Natural killer cell (primary cell): Measurements from ENCODE around the gene RTL1. TPM values are rescaled to one million over a fixed set of nuclear protein-coding genes. Genes with fewer than 3 reads are reported as not detected.

ENCODE experiments used
- ATAC-seq, 3 donors: fragments of 150-1000 bp in 2 of 3; fragments of 200-7000 bp in 1 of 3; cut with Tn5 transposase; 1 replicate in 1 of 3; 2 replicates in 2 of 3; pipeline ENCODE4 v1.10.0; 2021; ENCODE audit warnings: mild to moderate bottlenecking in 2 of 3, moderate library complexity in 2 of 3
- DNase-seq, 2 donors: peaks; one replicate each; pipeline versions ENCODE4 v3.0.0 to v3.0.0-alpha.2; 2013 to 2021; ENCODE audit warnings: mixed read lengths in 1 of 2
- H3K27ac ChIP-seq: one replicate; pipeline ENCODE4 v1.5.1; 2013; ENCODE audit warnings: mild to moderate bottlenecking, low read length
- H3K27me3 ChIP-seq: one replicate; pipeline ENCODE4 v1.6.1; 2013; ENCODE audit warnings: low read length; ENCODE audit not compliant: control insufficient read depth, insufficient read depth
- H3K36me3 ChIP-seq: one replicate; pipeline ENCODE4 v1.6.1; 2013; ENCODE audit warnings: low read length; ENCODE audit not compliant: control insufficient read depth, insufficient read depth
- H3K4me1 ChIP-seq: one replicate; pipeline ENCODE4 v1.6.1; 2013; ENCODE audit warnings: low read length; ENCODE audit not compliant: control insufficient read depth, insufficient read depth
- H3K4me3 ChIP-seq: one replicate; pipeline ENCODE4 v1.5.1; 2013; ENCODE audit warnings: low read length
- H3K9me3 ChIP-seq: one replicate; pipeline ENCODE4 v1.6.1; 2013; ENCODE audit warnings: low read length; ENCODE audit not compliant: control insufficient read depth, insufficient read depth
- H3K27ac Mint-ChIP-seq, 2 donors: one replicate each; pipeline ENCODE4 v1.8.0; 2022; ENCODE audit warnings: mild to moderate bottlenecking in 2 of 2, mixed read lengths in 2 of 2, moderate library complexity in 1 of 2
- H3K27me3 Mint-ChIP-seq, 2 donors: one replicate each; pipeline ENCODE4 v1.8.0; 2022; ENCODE audit warnings: low read depth in 2 of 2, mixed read lengths in 2 of 2
- H3K36me3 Mint-ChIP-seq: one replicate; pipeline ENCODE4 v1.8.0; 2022; ENCODE audit warnings: mixed read lengths
- H3K4me1 Mint-ChIP-seq, 2 donors: one replicate each; pipeline ENCODE4 v1.8.0; 2022; ENCODE audit warnings: mixed read lengths in 2 of 2
- H3K4me3 Mint-ChIP-seq: one replicate; pipeline ENCODE4 v1.8.0; 2022; ENCODE audit warnings: mild to moderate bottlenecking, moderate library complexity, mixed read lengths
- H3K9me3 Mint-ChIP-seq, 2 donors: one replicate each; pipeline ENCODE4 v1.8.0; 2022; ENCODE audit warnings: mixed read lengths in 2 of 2
- CTCF ChIP-seq: fragments of 200-600 bp; IDR thresholded peaks from one replicate; pipeline ENCODE4 v1.8.0; 2022; ENCODE audit warnings: antibody characterized with exemption
- WGBS: methylation state at CpG from one replicate; pipeline ENCODE4 v1.1.7; 2013; ENCODE audit warnings: missing lambda C conversion rate; ENCODE audit not compliant: insufficient coverage; 5-methylcytosine and 5-hydroxymethylcytosine counted together
- intact Hi-C: fragments of 100-400 bp; cut with micrococcal nuclease; formaldehyde crosslinking; loops from one replicate; pipeline ENCODE4 v1.14.2; 2022
- total RNA-seq, 4 donors: library from RNA; stranded (reverse); fragments of 120-200 nt in 1 of 4; gene quantifications; one replicate each; pipeline versions ENCODE4 v1.2.3 to v1.2.4, GENCODE V29; 2013 to 2022

Gene RTL1
- total RNA-seq, 3 donors from 2014 or later (not counting 1 experiment from before 2014, with no cell fraction given), result not detected

- H3K27ac ChIP-seq, result no peak overlapping the region
- H3K9me3 ChIP-seq, result no peaks in the 10 kb centered on the region
- no peaks in the 10 kb centered on the region for H3K27me3 ChIP-seq
- H3K4me1 ChIP-seq, result no peaks in the 10 kb centered on the region
- no peak for ATAC-seq
- Mint-ChIP-seq H3K36me3 (no peaks in the 10 kb centered on the region), H3K4me1 (no peaks in the 10 kb centered on the region), H3K4me3 (no peak overlapping the region), H3K9me3 (no peaks in the 10 kb centered on the region), H3K27me3 (no peaks in the 10 kb centered on the region), H3K27ac (no peak overlapping the region)
- 83% methylated on average over 15 of the region's 15 CpGs for WGBS
- DNase-seq, result no peak
- H3K36me3 ChIP-seq, result no peaks in the 10 kb centered on the region
- intact Hi-C loops, result no loop called here
- TF ChIP-seq CTCF, result no peak
- no peak overlapping the region for H3K4me3 ChIP-seq
These were observed 61.6 kb downstream of the RTL1 start for GRCh38 chr14:100841761-100842403.

- 90% methylated on average over 21 of the region's 21 CpGs for WGBS
- Mint-ChIP-seq H3K36me3 (no peaks in the 10 kb centered on the region), H3K9me3 (no peaks in the 10 kb centered on the region), H3K27me3 (no peaks in the 10 kb centered on the region), H3K4me1 (no peaks in the 10 kb centered on the region), H3K27ac (no peak overlapping the region), H3K4me3 (no peak overlapping the region)
- Histone ChIP-seq H3K36me3 (no peaks in the 10 kb centered on the region), H3K27ac (no peak overlapping the region), H3K4me3 (no peak overlapping the region), H3K27me3 (no peaks in the 10 kb centered on the region), H3K4me1 (no peaks in the 10 kb centered on the region), H3K9me3 (no peaks in the 10 kb centered on the region)
- DNase-seq (no peak), ATAC-seq (no peak)
- intact Hi-C loops, result no loop called here
- TF ChIP-seq CTCF, result no peak
These were observed 62.3 kb downstream of the RTL1 start for GRCh38 chr14:100841066-100841760.

- DNase-seq (no peak), ATAC-seq (no peak)
- intact Hi-C loops, result no loop called here
- Mint-ChIP-seq H3K27ac (no peak overlapping the region), H3K9me3 (no peaks in the 10 kb centered on the region), H3K36me3 (no peaks in the 10 kb centered on the region), H3K4me3 (no peak overlapping the region), H3K27me3 (no peaks in the 10 kb centered on the region), H3K4me1 (no peaks in the 10 kb centered on the region)
- Histone ChIP-seq H3K4me1 (no peaks in the 10 kb centered on the region), H3K4me3 (no peak overlapping the region), H3K36me3 (no peaks in the 10 kb centered on the region), H3K27ac (no peak overlapping the region), H3K9me3 (no peaks in the 10 kb centered on the region), H3K27me3 (no peaks in the 10 kb centered on the region)
- TF ChIP-seq CTCF, result no peak
- WGBS, result 93% methylated on average over 21 of the region's 21 CpGs
These were observed 63.0 kb downstream of the RTL1 start for GRCh38 chr14:100840286-100841065.
